Hypothalamus (tissue), 51 donors: Measurements from ENCODE around the gene ANKRD65.
A peak's percentile ranks its signal among the peaks of the same experiment; 100 is the strongest.
"Not testable (repeated sequence)": the region's sequence is repeated elsewhere in the genome, so short reads cannot be mapped to it uniquely, and the experiment has no call there.

Experiments used
- DNase-seq, 51 donors: peaks; one replicate each; lab custom pipeline; 2025; lab: John Stamatoyannopoulos, UW

ANKRD65 gene

GRCh38 chr1:1399187-1399871 is 21.7 kb downstream of the ANKRD65 start, which contains the start of gene CCNL2:
Gene CCNL2, minus strand, starts transcription at chr1:1399335. Its CDS starts 29 bp downstream, at chr1:1399306.
- DNase-seq: peak; percentile 79 to 99 (median 96)

DNA sequence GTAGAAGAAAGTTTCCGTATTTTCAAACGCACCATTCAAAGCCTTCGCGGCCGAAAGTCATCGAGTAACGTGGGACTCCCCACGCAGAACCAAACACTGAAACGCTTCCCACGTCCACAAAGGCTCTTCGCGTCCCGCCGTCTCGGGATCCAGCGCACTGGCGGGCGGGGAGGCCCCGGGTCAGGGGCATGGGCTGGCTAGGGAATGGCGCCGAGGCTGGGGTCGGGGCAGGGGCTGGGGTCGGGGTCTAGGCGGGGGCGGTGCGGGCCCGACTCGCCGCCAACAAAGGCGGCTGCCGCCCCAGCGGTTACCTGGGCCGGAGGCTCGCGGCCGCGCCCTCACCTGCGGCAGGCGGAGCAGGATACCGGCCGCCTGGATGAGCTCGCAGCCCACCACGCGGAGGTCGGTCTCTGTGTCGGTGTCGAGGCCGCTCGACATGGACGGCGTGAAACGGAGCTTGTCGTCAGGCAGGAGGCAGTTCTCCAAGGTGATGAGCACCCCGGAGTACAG is 22.3 kb downstream of the ANKRD65 start:
- no peak for DNase-seq

DNA sequence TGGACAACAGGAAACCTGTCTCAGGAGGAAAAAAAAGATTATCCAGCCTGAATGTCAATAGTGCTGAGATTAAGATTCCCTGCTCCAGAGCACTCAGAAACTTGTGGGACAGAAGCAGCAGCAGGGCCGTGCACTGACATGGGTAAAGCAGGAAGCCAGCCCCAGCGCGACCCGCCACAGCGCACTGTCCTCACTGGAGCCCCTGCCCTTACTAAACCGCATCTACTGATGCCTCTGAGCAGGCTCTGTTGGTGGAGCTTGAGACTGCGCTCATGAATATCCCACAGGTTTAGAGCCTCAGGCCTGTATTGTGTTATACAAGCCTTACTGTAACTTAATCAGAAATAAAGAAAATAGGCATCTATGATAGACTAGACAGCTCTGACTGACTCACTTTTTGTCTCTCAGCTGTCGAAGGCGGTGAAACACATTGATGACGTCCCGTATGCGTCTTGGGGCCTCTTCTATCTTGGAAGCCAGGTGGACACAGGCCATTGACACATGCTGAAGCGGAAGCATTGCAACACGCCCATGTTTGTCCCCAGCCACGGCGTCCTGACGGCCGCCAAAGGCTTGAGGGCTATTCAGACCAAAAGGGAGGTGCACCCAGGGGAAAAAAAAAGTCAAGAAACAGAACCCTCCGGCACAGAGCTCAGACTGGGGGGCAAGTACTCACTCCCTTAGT is 23.1 kb downstream of the ANKRD65 start:
- no peak for DNase-seq

DNA sequence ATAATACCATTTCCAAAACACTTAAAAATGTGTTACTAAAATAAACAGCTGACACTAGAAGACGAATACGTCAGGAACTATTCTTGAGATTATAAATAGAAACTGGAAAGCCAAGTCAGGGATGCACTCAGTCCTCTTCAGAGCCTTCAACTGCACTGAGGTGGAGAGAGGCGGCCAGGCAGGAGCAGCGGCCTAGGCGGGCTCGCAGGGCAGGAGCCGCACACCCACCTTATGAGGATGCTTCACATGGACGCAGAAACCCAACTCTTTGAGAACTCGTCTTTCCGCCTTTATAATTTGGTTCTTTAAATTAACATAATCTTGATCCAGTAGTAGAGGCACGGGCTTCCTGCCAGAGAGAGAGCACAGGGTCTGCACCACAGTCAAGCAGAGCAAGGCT is 25.9 kb downstream of the ANKRD65 start:
- no peak for DNase-seq

- no peak for DNase-seq
Measured at GRCh38 chr1:1394116-1394515, 27.0 kb downstream of the ANKRD65 start.

DNA sequence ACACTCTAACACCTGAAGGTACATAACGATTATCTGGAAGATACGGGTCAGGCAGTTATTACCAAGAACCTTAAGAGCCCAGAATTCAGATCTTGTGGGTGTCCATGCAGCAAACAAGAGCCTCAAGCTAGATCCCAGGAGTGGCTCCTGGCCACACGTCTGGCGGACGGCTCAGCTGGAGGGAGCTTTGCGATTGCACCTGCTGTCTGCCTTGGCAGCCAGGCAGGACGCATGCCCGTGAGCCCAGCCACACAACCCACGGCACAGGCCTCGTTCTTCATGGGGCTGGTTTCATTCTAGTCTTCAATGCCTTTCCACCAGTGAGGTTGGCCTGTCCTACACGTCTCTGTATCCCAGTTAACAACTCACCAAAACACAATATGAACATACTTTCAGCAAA is 27.6 kb downstream of the ANKRD65 start:
- no peak for DNase-seq

DNA sequence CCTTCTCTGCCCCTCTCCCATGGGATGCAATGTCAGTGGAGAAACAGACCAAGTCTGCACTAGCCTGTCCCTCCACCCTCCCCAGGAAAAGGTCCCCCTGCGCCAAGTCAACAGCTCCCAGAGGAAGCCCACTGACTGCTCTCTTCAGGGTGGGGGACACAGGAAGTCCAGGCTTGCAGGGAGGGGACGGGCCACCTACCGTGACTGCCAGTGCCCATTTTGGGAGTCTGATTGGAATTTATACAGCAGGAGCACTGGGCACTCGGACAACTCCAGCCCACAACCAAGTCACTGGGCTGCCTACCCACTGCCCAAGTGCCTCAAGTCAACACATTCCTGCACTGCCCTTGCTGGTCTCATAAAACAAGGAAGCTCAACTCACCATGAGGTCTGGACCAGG is 28.1 kb downstream of the ANKRD65 start:
- no peak for DNase-seq

- no peak for DNase-seq
Measured at GRCh38 chr1:1391225-1391624, 29.9 kb downstream of the ANKRD65 start.

- DNase-seq: no peak
Measured at GRCh38 chr1:1390675-1391074, 30.4 kb downstream of the ANKRD65 start.

- no peak for DNase-seq
Measured at GRCh38 chr1:1388078-1388472, 33.0 kb downstream of the ANKRD65 start.

- no peak for DNase-seq
Measured at GRCh38 chr1:1387098-1388077, 33.7 kb downstream of the ANKRD65 start.

GRCh38 chr1:1385931-1386330 is 35.1 kb downstream of the ANKRD65 start:
- DNase-seq: no peak

DNA sequence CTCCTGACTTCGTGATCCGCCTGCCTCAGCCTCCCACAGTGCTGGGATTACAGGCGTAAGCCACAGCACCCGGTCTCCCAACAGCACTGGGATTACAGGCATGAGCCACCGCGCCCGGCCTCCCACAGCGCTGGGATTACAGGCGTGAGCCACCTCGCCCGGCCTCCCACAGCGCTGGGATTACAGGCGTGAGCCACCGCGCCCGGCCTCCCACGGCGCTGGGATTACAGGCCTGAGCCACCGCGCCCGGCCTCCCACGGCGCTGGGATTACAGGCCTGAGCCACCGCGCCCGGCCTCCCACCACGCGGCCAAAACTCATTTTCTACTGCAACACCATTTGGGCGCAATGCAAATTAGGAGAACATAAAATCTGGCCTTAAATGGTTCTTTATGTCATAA is 35.7 kb downstream of the ANKRD65 start:
- DNase-seq: not testable (repeated sequence)

- no peak for DNase-seq
Measured at GRCh38 chr1:1381294-1381693, 39.8 kb downstream of the ANKRD65 start.

- no peak for DNase-seq
Measured at GRCh38 chr1:1380860-1381259, 40.2 kb downstream of the ANKRD65 start.

DNA sequence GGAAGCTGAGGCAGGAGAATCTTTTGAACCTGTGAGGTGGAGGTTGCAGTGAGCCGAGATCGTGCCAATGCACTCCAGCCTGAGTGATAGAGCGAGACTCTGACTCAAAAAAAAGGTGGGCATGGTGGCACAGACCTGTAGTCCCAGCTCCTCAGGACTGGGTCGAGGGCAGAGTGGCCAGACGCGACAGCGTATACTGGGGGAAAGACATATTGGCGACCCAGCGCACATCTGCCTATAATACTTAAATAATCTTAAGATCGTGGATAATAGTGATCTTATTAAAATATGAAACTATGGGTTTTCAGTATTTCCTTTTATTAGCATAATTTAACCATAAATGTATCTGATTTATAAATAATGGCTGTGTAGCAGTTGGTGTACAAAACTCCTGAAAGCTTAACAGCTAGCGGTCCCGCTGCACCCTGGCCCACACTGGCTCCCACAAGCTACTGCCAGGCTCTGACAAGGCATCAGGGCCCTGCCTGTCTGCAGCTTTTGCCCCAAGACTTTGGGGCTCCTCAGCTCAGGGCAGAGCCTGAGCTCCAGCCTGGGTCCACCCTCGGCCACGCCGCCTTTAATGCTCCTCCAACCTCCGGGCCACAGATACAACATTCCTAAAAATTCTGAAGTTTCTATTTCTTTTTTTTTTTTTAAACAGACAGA is 43.4 kb downstream of the ANKRD65 start:
- DNase-seq: no peak

GRCh38 chr1:1376551-1377226 is 44.4 kb downstream of the ANKRD65 start:
- DNase-seq: no peak

DNA sequence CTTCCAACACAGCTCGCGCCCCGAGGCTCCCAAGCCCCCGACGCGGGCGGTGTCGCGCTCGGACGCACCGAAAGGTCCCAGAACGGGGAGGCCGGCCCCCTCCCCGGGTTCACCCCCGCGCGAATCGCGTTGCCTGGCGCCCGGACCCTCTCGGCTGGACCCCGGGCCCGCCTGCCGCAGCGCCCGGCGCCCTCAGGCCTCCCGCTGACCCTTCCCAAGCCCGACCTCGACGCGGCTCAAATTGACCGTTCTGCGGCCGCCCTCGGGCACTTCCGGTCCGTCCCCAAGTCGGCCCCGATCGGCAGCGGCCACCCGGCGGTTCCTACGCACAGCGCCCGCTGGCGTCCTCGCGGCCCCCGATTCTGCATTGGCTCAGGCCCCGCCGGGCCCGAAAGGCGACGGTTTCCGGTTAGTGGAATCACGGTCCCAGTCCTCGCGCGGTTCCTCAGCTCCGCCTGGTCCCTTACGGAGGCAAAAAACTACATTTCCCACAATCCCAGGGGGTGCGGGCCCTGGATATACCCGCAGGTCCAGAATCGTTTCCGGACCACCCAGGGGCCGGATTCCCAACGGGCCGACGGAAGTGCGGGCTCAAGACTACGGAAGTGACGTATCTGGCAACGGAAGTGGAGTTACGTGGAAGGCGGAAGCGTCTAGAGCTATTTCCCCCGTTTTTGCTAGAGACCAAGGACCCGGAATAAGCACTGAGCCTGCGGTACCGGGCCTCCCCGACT is 46.0 kb downstream of the ANKRD65 start, which contains the start of gene AURKAIP1:
Gene AURKAIP1 (minus strand): TSS at position 279 of the 734 bp plus-strand sequence. CDS start 451 bp downstream, outside the sequence.
- peak; percentile 69 to 100 (median 98) for DNase-seq

DNA sequence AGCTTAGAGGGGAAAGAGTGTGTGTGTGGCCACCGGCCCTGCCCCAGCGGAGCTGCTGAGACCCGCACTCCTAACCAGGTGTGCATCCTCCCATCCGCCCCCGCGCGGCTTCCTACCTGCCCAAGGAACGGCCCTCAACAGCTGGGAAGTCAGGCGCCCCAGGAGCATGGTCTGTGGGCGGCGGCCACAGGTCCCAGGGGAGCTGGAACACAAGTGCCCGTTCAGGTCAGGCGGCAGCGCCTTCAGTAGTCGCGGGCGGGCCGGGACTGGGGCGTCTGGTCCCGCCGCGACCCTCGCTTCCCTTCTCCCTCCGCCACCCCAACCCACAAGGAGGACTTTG is 46.5 kb downstream of the ANKRD65 start:
- DNase-seq: no peak
